Inflammatory macrophage (primary cell): ENCODE measurements around the gene GSTP1.
A peak's percentile ranks its signal among the peaks of the same experiment; 100 is the strongest.
"Not testable (repeated sequence)": the region's sequence is repeated elsewhere in the genome, so short reads cannot be mapped to it uniquely, and the experiment has no call there.

Experiments
- DNase-seq, 2 donors: peaks; one replicate each; pipeline ENCODE4 v3.0.0-alpha.2; 2020 to 2022

Gene GSTP1

DNA sequence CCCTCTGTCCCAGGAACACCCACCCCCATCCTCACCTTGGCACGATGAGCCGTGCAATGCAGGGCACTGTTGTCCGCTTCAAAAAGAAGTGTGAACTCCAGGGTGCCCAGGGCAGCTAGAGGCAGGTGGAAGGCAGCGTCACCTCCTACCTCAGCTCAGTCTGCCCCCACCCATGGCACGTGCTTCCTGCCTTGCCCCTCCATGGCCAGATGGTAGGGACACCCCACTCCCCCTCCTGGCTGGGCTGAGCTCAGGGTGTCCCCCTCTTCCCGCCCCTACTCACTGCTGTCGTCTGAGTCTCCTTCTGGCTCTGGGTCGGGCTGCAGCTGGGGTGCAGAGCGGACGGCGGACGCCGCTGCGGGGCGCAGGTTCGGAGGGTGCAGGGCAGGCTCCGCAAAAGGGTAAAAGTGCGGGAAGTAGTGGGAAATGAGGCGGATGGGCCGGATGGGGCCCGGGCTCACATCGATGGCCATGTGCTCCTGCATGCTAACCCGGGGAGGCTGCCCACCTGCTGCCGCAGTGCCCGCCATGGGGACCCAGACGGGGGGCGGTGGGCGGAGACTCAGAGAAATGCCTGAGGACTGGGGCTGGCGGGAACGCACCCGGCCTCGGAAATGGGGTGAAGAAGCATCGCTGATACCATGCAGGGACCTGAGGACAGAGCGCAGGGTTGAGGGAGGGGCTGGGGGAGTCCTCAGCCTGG is 32.3 kb downstream of the GSTP1 start:
- DNase-seq, result no peak

DNA sequence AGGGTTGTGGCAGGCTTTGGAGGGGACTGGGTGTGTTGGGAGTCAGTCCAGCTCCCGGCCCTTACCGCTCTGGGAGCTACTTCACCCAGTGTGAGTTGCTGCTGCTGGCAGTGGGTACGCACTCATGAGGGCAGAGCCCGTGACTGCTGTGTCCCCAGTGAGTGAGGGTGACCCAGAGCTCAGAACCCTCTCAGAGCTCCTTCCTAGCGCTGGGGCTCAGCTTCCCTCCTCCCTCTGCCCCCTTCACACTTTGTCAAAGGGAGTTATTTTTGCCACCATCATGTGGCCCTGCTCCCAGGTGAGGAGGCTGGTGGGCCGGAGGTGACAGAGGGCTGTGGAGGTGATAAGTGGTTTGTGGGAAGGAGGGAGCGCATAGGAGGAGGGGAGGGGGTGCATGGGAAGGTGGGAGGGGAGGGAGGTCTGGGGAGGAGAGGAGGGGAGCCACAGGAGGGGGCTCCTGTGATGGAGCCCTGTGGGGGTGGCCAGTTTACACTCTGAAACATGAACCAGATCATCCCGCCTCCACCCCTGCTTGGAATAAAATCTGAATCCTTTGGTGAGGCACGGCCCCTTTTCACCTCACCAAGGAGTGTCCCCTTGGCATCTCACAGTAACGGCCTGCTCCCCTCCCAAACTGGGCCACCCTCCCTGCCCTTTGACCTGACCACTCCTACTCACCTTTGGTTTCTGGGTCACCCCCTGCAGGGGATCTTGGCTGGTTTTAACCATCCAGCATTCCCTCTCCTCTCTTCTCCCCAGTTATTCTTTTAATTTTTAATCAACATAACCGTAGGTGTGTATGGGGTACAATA is 33.0 kb downstream of the GSTP1 start:
- DNase-seq, result no peak

DNA sequence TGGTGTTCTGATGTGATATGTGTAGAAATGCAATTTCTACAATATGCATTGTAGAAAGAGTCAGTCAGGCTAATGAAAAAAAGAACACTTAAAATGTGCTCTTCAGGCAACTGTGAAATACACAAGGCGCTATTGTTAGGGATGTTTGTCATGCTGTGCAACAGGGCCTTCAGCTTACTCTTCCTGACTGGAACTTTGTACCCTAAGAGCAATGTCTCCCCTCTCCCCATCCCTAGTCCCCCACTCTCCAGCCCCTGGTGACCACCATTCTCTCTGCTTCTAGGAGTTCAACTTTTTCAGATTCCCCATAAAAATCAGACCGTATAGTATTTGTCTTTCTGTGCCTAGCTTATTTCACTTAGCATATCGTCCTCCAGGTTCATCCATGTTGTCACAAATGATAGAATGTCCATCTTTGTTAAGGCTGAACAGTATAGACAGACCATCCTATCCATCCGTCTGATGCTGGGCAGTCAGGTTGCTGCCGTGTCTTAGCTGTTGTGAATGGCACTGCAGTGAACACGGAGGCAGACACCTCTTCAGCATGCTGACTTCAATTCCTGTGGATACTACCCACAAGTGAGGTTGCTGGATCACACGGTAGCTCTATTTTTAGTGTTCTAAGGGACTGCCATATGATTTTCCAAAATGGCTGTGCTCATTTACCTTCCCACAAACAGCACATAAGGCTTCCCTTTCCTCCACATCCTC is 33.8 kb downstream of the GSTP1 start:
- no peak for DNase-seq

DNA sequence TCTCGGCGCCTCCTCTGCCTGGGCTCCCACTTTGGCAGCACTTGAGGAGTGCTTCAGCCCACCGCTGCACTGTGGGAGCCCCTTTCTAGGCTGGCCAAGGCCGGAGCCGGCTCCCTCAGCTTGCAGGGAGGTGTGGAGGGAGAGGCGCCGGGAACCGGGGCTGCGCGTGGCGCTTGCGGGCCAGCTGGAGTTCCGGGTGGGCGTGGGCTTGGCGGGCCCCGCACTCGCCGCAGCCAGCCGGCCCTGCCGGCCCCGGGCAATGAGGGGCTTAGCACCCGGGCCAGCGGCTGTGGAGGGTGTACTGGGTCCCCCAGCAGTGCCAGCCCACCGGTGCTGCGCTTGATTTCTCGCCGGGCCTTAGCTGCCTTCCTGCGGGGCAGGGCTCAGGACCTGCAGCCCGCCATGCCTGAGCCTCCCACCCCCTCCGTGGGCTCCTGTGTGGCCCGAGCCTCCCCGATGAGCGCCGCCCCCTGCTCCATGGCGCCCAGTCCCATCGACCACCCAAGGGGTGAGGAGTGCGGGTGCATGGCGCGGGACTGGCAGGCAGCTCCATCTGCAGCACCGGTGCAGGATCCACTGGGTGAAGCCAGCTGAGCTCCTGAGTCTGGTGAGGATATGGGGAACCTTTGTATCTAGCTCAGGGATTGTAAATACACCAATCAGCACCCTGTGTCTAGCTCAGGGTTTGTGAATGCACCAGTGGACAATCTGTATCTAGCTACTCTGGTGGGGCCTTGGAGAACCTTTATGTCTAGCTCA is 35.5 kb downstream of the GSTP1 start:
- DNase-seq, result not testable (repeated sequence)

DNA sequence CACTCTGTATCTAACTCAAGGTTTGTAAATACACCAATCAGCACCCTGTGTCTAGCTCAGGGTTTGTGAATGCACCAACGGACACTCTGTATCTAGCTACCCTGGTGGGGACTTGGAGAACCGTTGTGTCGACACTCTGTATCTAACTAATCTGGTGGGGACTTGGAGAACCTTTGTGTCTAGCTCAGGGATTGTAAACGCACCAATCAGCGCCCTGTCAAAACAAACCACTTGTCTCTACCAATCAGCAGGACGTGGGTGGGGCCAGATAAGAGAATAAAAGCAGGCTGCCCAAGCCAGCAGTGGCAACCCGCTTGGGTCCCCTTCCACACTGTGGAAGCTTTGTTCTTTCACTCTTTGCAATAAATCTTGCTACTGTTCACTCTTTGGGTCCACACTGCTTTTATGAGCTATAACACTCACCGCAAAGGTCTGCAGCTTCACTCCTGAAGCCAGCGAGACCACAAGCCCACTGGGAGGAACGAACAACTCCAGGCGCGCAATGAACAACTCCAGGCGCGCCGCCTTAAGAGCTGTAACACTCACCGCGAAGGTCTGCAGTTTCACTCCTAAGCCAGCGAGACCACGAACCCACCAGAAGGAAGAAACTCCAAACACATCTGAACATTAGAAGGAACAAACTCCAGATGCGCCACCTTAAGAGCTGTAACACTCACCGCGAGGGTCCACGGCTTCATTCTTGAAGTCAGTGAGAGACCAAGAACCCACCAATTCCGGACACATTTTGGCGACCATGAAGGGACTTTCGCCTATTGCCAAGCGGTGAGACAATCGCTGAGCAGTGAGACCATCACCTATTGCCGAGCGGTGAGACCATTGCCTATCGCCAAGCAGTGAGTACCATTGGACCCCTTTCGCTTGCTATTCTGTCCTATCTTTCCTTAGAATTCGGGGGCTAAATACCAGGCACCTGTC is 36.3 kb downstream of the GSTP1 start:
- DNase-seq, result not testable (repeated sequence)

DNA sequence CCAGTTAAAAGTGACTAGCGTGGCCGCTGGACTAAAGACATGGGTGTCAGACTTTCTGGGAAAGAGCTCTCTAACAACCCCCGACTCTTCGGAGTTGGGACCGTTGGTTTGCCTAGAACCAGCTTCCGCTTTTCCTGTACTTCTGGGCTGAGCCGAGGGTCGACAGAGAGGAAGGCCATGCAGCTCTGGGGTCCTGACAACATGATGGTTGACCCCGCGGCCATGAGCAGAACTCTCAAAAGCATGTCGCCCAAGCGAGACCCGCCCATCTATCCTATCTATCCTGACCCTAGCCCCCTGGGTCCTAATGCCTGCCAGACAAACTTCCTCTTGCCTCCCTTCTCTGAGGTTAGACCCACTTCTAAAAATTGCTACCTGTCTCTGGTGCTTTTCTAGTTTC is 37.0 kb downstream of the GSTP1 start:
- not testable (repeated sequence) for DNase-seq

DNA sequence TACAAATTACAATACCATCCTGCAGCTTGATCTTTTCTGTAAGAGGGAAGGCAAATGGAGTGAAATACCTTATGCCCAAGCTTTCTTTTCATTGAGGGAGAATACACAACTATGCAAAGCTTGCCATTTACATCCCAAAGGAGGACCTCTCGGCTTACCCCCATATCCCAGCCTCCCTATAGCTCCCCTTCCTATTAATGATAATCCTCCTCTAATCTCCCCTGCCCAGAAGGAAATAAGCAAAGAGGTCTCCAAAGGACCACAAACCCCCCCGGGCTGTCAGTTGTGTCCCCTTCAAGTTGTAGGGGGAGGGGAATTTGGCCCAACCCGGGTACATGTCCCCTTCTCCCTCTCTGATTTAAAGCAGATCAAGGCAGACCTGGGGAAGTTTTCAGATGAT is 38.3 kb downstream of the GSTP1 start:
- not testable (repeated sequence) for DNase-seq

DNA sequence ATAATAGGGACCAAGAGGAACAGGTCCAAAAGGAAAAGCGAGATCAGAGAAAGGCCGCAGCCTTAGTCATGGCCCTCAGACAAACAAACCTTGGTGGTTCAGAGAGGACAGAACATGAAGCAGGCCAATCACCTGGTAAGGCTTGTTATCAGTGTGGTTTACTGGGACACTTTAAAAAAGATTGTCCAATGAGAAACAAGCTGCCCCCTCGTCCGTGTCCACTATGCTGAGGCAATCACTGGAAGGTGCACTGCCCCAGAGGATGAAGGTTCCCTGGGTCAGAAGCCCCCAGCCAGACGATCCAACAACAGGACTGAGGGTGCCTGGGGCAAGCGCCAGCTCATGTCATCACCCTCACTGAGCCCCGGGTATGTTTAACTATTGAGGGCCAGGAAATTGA is 39.3 kb downstream of the GSTP1 start:
- DNase-seq, result not testable (repeated sequence)

DNA sequence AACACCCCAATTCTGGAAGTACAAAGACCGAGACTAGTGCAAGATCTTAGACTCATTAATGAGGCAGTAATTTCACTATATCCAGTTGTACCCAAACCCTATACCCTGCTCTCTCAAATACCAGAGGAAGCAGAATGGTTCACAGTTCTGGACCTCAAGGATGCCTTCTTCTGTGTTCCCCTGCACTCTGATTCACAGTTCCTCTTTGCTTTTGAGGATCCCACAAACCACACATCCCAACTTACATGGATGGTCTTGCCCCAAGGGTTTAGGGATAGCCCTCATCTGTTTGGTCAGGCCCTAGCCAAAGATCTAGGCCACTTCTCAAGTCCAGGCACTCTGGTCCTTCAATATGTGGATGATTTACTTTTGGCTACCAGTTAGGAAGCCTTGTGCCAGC is 40.2 kb downstream of the GSTP1 start:
- DNase-seq, result not testable (repeated sequence)

DNA sequence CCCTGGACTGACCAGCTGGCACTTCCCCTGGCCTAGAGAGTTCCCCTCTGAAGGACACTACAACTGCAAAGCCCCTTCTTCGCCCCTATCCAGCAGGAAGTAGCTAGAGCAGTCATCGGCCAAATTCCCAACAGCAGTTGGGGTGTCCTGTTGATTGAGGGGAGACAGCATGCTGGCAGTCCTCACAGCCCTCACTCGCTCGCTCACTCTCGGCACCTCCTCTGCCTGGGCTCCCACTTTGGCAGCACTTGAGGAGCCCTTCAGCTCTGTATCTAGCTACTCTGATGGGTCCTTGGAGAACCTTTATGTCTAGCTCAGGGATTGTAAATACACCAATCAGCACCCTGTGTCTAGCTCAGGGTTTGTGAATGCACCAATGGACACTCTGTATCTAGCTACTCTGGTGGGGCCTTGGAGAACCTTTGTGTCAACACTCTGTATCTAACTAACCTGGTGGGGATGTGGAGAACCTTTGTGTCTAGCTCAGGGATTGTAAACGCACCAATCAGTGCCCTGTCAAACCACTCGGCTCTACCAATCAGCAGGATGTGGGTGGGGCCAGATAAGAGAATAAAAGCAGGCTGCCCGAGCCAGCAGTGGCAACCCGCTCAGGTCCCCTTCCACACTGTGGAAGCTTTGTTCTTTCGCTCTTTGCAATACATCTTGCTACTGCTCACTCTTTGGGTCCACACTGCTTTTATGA is 42.7 kb downstream of the GSTP1 start:
- DNase-seq, result not testable (repeated sequence)

DNA sequence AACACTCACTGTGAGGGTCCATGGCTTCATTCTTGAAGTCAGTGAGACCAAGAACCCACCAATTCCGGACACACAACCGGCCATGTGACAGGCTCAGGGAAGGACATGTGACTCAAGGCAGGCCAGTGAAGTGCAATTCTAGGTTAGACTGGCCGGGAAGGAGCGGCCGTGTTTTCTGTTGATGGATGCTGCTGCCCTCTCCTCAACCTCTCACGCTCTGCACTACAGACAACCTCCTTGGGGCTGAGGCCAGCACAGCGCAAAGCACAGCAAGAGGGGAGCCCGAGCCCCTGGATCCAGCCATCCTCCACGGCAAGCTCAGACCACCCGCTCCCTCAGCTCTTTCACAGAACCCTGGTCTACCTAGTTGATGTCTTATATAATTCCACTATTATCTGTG is 43.4 kb downstream of the GSTP1 start:
- DNase-seq, result no peak

DNA sequence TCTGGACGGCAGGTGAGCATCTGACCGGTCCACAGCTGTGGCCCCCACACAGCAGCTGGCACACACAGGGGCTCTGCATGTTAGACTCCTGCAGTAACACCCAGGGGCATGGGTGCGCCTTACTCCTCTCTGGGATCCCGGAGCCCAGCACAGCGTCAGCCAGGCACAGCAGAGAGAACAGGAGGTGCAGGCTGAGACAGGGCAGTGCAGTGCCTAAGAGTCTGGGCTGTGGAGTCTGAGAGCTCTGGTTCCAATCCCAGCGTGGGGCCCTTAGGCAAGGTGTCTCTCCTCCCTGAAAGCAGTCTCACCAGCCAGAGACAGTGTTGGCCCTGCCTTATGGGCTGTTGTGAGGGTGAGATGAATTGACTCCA is 43.8 kb downstream of the GSTP1 start:
- no peak for DNase-seq

DNA sequence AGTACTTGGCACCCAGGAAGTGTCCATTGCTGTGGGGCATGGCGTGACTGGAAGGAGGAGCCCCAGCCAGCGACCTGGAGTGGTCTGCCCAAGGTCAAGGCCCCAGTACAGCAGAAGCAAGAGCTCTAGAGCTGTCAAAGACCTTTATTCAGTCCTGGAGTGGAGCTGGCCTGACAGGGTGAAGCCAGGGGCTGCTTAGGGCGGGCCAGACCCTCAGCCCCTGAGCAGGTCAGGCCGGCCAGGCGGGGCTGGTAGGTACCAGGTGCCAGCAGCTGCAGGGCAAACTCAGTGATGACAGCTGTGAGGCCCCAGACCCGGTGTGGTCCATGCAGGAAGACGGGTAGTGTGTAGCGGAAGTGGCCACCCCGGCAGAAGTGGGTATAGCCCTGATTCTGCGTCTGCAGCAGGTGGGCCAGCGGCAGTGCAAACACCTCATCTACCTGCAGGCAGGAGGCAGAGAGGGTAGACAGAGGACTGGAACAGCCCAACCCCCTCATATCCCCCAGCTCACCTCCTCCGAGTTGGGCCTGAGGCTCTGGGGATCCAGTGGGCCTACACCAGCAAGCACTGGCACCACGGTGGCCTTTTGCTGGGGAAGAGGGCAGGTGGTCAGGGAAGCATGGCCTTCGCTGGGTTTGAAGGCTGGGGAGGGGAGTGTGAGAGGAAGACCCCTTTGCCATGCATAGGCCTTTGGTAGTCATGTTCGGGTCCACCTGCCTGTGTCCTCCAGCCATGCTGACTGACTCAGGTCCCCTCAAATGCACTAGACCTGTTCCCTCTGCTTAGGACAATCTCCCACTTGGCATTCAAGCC is 44.4 kb downstream of the GSTP1 start:
- no peak for DNase-seq

DNA sequence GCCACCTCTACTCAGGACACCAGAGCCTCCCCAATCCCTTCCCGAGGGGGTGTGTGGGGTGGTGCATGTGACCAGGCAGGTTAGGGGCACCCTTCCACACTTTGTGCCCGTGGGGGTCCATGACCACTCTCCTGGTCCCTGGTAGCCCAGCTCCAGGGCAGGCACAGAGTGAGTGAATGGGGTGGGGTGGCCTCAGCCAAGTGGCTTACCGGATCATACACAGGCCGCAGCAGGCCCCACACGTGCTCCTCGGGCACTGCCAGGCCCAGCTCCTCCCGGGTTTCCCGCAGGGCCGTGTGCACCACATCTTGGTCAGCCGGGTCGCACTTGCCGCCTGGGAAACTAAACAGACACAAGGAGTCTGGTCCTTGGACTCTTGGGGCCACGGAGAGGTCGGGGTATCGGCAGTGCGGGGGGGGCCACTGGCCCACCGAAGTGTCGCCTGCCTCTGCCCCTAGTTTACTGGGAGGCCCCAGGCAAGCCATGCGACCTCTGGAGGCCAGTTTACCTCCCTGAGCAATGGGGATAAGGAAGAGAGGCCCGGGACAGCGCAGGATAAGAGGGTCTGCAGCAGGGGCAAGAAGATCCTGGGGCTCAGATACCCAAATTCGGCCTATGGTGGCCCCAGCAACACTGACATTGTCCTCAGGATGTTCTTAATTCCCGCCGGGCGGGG is 45.2 kb downstream of the GSTP1 start:
- DNase-seq, result no peak

DNA sequence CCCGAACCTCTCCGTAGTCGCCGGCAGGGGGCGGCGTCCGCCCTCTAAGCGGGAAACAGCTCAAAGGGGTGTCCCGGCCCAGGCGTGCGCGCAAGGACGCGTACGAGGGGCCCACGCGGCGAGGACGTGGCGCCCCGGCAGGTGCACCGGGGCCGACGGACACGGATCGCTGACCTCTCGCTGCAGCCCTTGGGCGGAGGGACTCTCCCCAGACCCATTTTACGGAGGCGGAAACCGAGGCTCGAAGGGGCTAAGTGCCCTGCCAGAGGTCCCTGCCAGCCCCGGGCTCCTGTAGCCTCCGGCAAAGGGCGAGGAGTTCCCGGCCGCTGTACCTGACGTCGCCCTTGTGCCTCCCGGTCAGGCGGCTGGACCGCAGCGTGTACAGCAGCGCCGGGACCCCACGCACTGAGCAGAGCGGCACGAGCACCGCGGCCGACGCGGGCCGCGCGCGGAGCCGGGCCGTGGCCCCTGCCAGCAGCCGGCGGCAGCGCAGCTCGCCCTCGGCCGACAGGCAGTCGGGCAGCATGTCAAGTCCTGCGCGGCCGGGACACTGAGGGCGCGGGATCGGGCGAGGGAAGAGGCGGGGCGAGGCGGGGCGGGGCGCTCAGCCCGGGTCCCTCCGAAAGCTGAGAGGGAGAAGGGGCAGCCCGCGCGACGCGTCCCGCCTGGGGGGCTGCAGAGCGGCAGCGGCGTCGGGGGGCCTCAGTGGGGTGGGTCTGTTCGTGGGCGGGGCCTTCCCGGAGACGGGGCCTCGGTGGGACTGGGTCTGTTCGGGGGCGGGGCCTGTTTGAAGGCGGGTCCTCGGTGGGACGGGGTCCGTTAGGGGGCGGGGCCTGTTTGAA is 46.0 kb downstream of the GSTP1 start, which contains the start of gene NUDT8:
TSS of gene NUDT8 (minus strand) at position 552 of the 842 bp plus-strand sequence. CDS start at position 526, 26 bp downstream.
- DNase-seq, result peak; percentile 76 to 87

DNA sequence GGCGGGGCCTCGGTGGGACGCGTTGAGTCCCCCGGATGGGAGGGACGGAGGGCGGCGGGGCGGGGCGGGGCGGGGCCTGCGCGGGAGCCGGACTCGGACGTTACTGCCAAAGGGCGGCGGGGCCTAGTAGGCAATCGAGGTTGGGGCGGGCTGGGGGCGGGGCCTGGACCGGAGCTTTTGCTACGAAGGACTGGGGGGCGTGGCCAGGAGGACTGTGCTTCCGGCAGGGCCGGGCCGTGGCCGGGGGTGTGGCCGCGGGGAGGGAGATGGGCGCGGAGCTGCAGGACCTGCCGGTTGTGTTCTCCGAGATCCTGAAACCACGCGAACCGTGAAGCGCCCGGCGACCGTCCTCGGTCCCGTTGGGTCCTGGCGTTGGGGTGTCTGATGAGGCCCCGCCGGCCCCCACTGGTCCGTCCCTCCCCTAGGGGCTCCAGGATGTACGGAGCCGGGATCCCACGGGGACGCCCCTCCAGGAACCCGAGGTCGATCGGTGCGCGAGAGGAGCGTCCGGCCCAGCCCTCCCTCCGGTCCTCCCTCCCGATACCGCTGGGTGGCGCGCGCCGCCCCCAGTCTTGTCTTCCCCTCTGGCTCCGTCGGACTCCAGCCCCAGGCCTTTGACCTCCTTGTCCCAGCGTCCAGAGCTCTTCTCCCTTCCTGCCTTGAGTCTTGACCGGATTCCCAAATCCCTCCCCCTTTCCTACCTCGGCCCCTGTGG is 46.8 kb downstream of the GSTP1 start:
- peak; percentile 98 for DNase-seq

DNA sequence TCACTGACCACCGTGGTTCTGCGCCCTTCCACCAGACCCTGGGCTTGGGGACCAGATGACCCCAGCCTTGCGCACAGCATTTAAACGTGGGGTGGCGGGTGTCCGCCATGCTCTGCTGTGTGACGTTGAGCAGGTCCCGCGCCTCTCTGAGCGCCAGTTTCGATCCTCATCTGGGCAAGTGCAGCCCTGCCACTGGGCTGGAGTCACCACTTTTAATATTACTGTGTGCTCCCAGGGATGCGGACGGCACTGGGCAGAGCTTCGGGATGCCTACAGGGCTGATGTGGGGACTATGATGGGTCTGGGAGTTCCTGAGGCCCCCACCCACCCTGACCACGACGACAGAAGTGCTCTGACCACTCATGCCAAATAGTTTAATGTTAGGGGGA is 47.3 kb downstream of the GSTP1 start:
- no peak for DNase-seq

DNA sequence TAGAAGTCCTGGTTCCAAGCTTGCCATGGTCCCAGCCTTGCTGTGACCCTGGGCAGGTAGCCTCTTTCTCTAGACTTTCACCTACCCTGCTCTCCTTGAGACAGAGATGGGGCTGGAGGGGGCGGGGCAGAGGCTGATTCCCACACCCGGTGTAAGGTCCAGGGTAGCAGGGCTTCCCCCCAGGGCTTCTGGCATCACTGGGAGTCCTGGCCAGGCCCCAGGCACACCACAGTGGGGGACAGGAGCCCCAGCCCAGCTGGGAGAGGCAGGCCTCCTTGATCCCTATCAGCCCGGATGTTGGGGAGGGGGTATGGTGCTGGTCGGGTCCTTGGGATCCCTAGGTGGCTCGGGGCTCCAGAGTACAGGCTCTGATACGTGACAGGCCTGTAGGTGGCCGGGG is 47.8 kb downstream of the GSTP1 start:
- DNase-seq, result no peak
